ENCODE measurements around the gene RHOF. TPM values are rescaled to one million over a fixed set of nuclear protein-coding genes. Genes with fewer than 3 reads are reported as not detected.

RHOF gene
- total RNA-seq, 1 experiment from 2014 or later: 36.7 TPM

DNA sequence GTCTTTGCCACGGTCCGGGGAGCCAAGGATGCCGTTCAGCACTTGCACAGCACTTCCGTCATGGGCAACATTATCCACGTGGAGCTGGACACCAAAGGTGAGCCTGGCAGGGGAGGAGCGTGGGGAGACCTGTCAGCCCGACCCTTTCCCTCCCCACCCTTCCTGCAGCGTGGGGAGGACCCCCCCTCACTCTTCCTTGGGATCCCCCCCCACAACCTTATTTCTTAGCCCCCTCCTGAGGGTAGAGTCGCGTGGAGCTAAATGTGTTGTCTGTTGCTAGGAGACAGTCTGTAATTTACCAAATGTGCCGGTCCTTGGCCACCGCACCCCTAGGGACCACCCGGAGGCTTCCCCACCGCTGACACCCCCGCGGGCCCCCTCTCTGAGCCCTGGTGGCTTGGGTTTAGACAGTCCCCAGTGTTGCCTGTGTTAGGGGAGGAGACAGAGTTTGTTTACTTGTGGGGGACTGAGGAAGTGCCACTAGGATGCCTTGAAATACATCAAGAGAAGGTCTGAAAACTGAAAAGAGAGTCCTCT lies 12.6 kb upstream of the RHOF start:
- Histone ChIP-seq H3K9me3 (no peaks in the 10 kb centered on the region), H3K4me3 (ENCODE audit: low read depth, low read length) (peak overlapping the region; percentile 80), H3K27me3 (replicated peaks; ENCODE audit: control insufficient read depth, insufficient read depth, low read length) (no peaks in the 10 kb centered on the region), H3K4me1 (peaks cover 6% of the 10 kb centered on the region), H3K36me3 (ENCODE audit: control insufficient read depth, insufficient read depth, low read length) (no peaks in the 10 kb centered on the region)
- BruUV-seq (replicated peaks): no TSS peak
- TF ChIP-seq, protein P1, sequence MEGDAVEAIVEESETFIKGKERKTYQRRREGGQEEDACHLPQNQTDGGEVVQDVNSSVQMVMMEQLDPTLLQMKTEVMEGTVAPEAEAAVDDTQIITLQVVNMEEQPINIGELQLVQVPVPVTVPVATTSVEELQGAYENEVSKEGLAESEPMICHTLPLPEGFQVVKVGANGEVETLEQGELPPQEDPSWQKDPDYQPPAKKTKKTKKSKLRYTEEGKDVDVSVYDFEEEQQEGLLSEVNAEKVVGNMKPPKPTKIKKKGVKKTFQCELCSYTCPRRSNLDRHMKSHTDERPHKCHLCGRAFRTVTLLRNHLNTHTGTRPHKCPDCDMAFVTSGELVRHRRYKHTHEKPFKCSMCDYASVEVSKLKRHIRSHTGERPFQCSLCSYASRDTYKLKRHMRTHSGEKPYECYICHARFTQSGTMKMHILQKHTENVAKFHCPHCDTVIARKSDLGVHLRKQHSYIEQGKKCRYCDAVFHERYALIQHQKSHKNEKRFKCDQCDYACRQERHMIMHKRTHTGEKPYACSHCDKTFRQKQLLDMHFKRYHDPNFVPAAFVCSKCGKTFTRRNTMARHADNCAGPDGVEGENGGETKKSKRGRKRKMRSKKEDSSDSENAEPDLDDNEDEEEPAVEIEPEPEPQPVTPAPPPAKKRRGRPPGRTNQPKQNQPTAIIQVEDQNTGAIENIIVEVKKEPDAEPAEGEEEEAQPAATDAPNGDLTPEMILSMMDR (IDR thresholded peaks at IDR 0.05; ENCODE audit: insufficient read depth in 1 of 2, low read depth in 1 of 2, low read length in 1 of 2, severe bottlenecking in 1 of 2, unreplicated experiment in 1 of 2): no peak
- intact Hi-C loops (cut with micrococcal nuclease; ENCODE audit: unreplicated experiment): loop anchor here (10.0 kb wide), 1 partner anchor 729 kb away; no protein-coding TSS in a partner anchor
- peaks cover 44% of the 10 kb centered on the region for H3K36me3 Mint-ChIP-seq (ENCODE audit: insufficient read depth, unreplicated experiment)
- H3K4me1 Mint-ChIP-seq (ENCODE audit: low read depth, unreplicated experiment): peaks cover 8% of the 10 kb centered on the region
- H3K27ac Mint-ChIP-seq (ENCODE audit: unreplicated experiment): peak overlapping the region; percentile 9
- no peaks in the 10 kb centered on the region for H3K27me3 Mint-ChIP-seq (ENCODE audit: insufficient read depth, unreplicated experiment)
- peak overlapping the region; percentile 79 for H3K4me3 Mint-ChIP-seq (ENCODE audit: unreplicated experiment)
- ChIA-PET POLR2A (no interaction called here), CTCF (interaction anchor here (0.6 kb wide), 2 partner anchors 10 to 57 kb away, joined by 6 to 8 read pairs; no protein-coding TSS in a partner anchor)
- no peaks in the 10 kb centered on the region for H3K9me3 Mint-ChIP-seq (ENCODE audit: unreplicated experiment)
- DNase-seq: peak in 1 of 2 experiments; percentile 17

DNA sequence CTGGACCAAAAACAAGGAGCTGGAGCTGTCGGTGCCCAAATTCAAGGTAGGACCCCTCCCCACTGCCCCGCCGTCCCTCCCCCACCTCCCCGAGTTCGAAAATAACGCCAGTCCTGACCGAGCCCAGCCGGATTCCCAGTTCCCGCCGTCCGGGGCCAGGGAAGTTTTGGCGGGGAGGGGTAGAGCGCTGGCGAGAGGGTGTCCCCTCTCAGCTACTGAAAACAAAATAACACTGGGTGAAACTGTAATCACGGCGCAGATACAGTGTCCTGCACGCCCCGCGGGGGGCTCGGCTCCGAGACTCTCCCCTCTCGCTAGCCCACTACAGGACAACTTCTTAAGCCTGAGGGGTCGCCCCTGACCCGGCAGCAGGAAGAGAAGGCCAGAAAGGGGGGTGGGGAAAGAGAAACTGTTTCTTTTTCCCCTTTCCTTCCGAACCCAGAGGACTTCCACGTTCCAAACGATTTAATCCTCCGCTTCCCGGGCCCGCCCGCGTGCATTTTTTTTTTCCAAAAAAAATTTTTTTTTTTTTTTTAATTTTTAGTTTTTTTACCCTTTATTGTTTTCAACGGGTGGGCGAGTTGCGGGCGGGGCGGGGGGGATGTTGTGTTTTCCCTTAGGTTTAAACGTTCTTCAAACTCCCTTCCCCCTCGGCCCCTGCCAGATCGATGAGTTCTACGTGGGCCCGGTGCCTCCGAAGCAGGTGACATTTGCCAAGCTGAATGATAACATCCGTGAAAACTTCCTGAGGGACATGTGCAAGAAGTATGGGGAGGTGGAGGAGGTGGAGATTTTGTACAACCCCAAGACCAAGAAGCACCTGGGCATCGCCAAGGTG lies 11.9 kb upstream of the RHOF start:
- BruUV-seq (replicated peaks): no TSS peak
- H3K27ac Mint-ChIP-seq (ENCODE audit: unreplicated experiment): peak overlapping the region; percentile 83
- TF ChIP-seq, protein P1 (IDR thresholded peaks at IDR 0.05; ENCODE audit: insufficient read depth in 1 of 2, low read depth in 1 of 2, low read length in 1 of 2, severe bottlenecking in 1 of 2, unreplicated experiment in 1 of 2): no peak
- intact Hi-C loops (cut with micrococcal nuclease; ENCODE audit: unreplicated experiment): loop anchor here (10.0 kb wide), 1 partner anchor 729 kb away; no protein-coding TSS in a partner anchor
- peaks cover 48% of the 10 kb centered on the region for H3K36me3 Mint-ChIP-seq (ENCODE audit: insufficient read depth, unreplicated experiment)
- peaks cover 6% of the 10 kb centered on the region for H3K4me1 ChIP-seq
- ChIA-PET CTCF (interaction anchor here (0.6 to 1.2 kb wide), 2 partner anchors 11 to 57 kb away, joined by 7 to 8 read pairs; partner anchors contain the start of gene RHOF), POLR2A (no interaction called here)
- peak overlapping the region; percentile 79 for H3K4me3 Mint-ChIP-seq (ENCODE audit: unreplicated experiment)
- peaks cover 8% of the 10 kb centered on the region for H3K4me1 Mint-ChIP-seq (ENCODE audit: low read depth, unreplicated experiment)
- H3K9me3 ChIP-seq: no peaks in the 10 kb centered on the region
- peak overlapping the region; percentile 80 for H3K4me3 ChIP-seq (ENCODE audit: low read depth, low read length)
- H3K36me3 ChIP-seq (ENCODE audit: control insufficient read depth, insufficient read depth, low read length): no peaks in the 10 kb centered on the region
- H3K27me3 ChIP-seq (replicated peaks; ENCODE audit: control insufficient read depth, insufficient read depth, low read length): no peaks in the 10 kb centered on the region
- peak; percentile 35 to 51 for DNase-seq
- H3K27me3 Mint-ChIP-seq (ENCODE audit: insufficient read depth, unreplicated experiment): no peaks in the 10 kb centered on the region
- no peaks in the 10 kb centered on the region for H3K9me3 Mint-ChIP-seq (ENCODE audit: unreplicated experiment)

DNA sequence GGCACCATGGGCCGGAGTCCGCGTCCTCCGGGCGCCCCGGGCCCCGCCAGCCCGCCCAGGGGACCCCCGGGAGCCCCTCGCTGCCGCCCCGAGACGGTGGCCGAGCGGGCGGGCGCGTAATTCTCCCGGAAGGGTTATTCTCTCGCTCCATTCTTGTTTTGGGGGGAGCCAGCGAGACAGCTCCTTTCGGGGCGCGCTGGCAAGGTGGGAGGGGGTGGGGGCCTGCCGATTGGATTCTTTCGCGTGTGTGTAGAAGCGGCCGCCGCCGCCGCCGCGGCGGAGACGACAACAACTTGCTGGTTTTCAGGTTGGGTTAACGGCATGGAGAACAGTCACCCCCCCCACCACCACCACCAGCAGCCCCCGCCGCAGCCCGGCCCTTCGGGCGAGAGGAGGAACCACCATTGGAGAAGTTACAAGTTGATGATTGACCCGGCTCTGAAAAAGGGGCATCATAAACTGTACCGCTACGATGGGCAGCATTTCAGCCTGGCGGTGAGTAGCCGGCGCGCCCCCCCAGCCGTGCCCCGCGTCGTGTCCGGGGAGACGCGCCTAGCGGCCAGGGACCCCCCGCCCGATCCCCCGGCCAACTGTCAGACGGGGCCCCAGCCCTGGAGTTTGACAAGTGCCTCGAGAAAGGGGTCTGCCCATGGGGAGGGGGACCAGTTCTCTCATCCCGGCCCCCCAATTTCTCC lies 11.1 kb upstream of the RHOF start:
- no peaks in the 10 kb centered on the region for H3K36me3 ChIP-seq (ENCODE audit: control insufficient read depth, insufficient read depth, low read length)
- H3K4me1 Mint-ChIP-seq (ENCODE audit: low read depth, unreplicated experiment): peaks cover 8% of the 10 kb centered on the region
- peak overlapping the region; percentile 80 for H3K4me3 ChIP-seq (ENCODE audit: low read depth, low read length)
- H3K9me3 Mint-ChIP-seq (ENCODE audit: unreplicated experiment): no peaks in the 10 kb centered on the region
- TF ChIP-seq, protein P1 (IDR thresholded peaks at IDR 0.05; ENCODE audit: insufficient read depth in 1 of 2, low read depth in 1 of 2, low read length in 1 of 2, severe bottlenecking in 1 of 2, unreplicated experiment in 1 of 2): no peak
- no peaks in the 10 kb centered on the region for H3K9me3 ChIP-seq
- CTCF ChIA-PET: interaction anchor here (0.6 to 3.1 kb wide), 3 partner anchors 10 to 368 kb away, joined by 5 to 46 read pairs (median 7); partner anchors contain the start of gene RHOF
- peaks cover 48% of the 10 kb centered on the region for H3K36me3 Mint-ChIP-seq (ENCODE audit: insufficient read depth, unreplicated experiment)
- peak; percentile 51 to 60 for DNase-seq
- H3K27me3 ChIP-seq (replicated peaks; ENCODE audit: control insufficient read depth, insufficient read depth, low read length): no peaks in the 10 kb centered on the region
- intact Hi-C loops (cut with micrococcal nuclease; ENCODE audit: unreplicated experiment): loop anchor here (10.0 kb wide), 1 partner anchor 730 kb away; no protein-coding TSS in a partner anchor
- H3K4me1 ChIP-seq: peaks cover 6% of the 10 kb centered on the region
- no peaks in the 10 kb centered on the region for H3K27me3 Mint-ChIP-seq (ENCODE audit: insufficient read depth, unreplicated experiment)
- peak overlapping the region; percentile 83 for H3K27ac Mint-ChIP-seq (ENCODE audit: unreplicated experiment)
- POLR2A ChIA-PET: interaction anchor here (0.6 to 0.9 kb wide), 2 partner anchors 57 to 221 kb away, joined by 6 to 9 read pairs; no protein-coding TSS in a partner anchor
- peak overlapping the region; percentile 79 for H3K4me3 Mint-ChIP-seq (ENCODE audit: unreplicated experiment)
- BruUV-seq (replicated peaks): no TSS peak

All from Caco-2 (cell line).